ENCODE measurements around the gene IFT25. TPM values are rescaled to one million over a fixed set of nuclear protein-coding genes. Genes with fewer than 3 reads are reported as not detected.

Gene IFT25
- total RNA-seq, 3 donors from 2014 or later, result 20.8 to 27.7 (median 23.3) TPM

- no peak overlapping the region for H3K27ac ChIP-seq
Observed at GRCh38 chr1:53899708-53900107, 45.8 kb downstream of the IFT25 start.

GRCh38 chr1:53899206-53899628 is 46.3 kb downstream of the IFT25 start:
- no peak for TF ChIP-seq POLR2AphosphoS5 (IDR thresholded peaks at IDR 0.05)
- no peak for TF ChIP-seq POLR2A (IDR thresholded peaks at IDR 0.05)
- no peak for TF ChIP-seq CTCF (IDR thresholded peaks at IDR 0.05)
- Histone ChIP-seq H3K9me3 (no peaks in the 10 kb centered on the region), H3K4me1 (peaks cover 0 to 6% of the 10 kb centered on the region in 2 donors), H3K27me3 (no peaks in the 10 kb centered on the region), H3K4me3 (no peak overlapping the region), H3K36me3 (no peaks in the 10 kb centered on the region), H3K27ac (no peak overlapping the region)
- intact Hi-C loops (cut with DNase I; ENCODE audit: low total_unique reads), result no loop called here
- DNase-seq (ENCODE audit: low spot score in 2 of 2), result no peak

More at GRCh38 chr1:53899708-53900107, 45.8 kb downstream of the IFT25 start:
- DNase-seq (ENCODE audit: low spot score in 2 of 2), result no peak
- intact Hi-C loops (cut with DNase I; ENCODE audit: low total_unique reads), result no loop called here
- H3K27me3 ChIP-seq, result no peaks in the 10 kb centered on the region
- TF ChIP-seq CTCF (IDR thresholded peaks at IDR 0.05) (no peak), POLR2AphosphoS5 (IDR thresholded peaks at IDR 0.05) (no peak), POLR2A (IDR thresholded peaks at IDR 0.05) (no peak)
- no peak overlapping the region for H3K4me3 ChIP-seq
- no peaks in the 10 kb centered on the region for H3K36me3 ChIP-seq
- no peaks in the 10 kb centered on the region for H3K9me3 ChIP-seq
- peaks cover 0 to 6% of the 10 kb centered on the region in 2 donors for H3K4me1 ChIP-seq

- H3K4me1 ChIP-seq, result peaks cover 0 to 6% of the 10 kb centered on the region in 2 donors
- DNase-seq (ENCODE audit: low spot score in 2 of 2), result no peak
- peak overlapping the region; percentile 33 to 44 for H3K27ac ChIP-seq
- H3K4me3 ChIP-seq, result no peak overlapping the region
- H3K36me3 ChIP-seq, result no peaks in the 10 kb centered on the region
- H3K27me3 ChIP-seq, result no peaks in the 10 kb centered on the region
- TF ChIP-seq CTCF (IDR thresholded peaks at IDR 0.05) (no peak), POLR2AphosphoS5 (IDR thresholded peaks at IDR 0.05) (no peak), POLR2A (IDR thresholded peaks at IDR 0.05) (no peak)
- H3K9me3 ChIP-seq, result no peaks in the 10 kb centered on the region
- intact Hi-C loops (cut with DNase I; ENCODE audit: low total_unique reads), result no loop called here
Observed at GRCh38 chr1:53896635-53897229, 48.8 kb downstream of the IFT25 start.

- Histone ChIP-seq H3K9me3 (no peaks in the 10 kb centered on the region), H3K4me1 (peaks cover 0 to 7% of the 10 kb centered on the region in 2 donors), H3K4me3 (no peak overlapping the region), H3K36me3 (no peaks in the 10 kb centered on the region), H3K27ac (peak overlapping the region; percentile 29 to 58), H3K27me3 (no peaks in the 10 kb centered on the region)
- peak in 1 of 2 donors; percentile 33 for DNase-seq (ENCODE audit: low spot score in 2 of 2)
- no peak for TF ChIP-seq CTCF (IDR thresholded peaks at IDR 0.05)
- no peak for TF ChIP-seq POLR2A (IDR thresholded peaks at IDR 0.05)
- no peak for TF ChIP-seq POLR2AphosphoS5 (IDR thresholded peaks at IDR 0.05)
- intact Hi-C loops (cut with DNase I; ENCODE audit: low total_unique reads), result no loop called here
Observed at GRCh38 chr1:53895421-53895820, 50.1 kb downstream of the IFT25 start.

- no peaks in the 10 kb centered on the region for H3K36me3 ChIP-seq
- no peak overlapping the region for H3K4me3 ChIP-seq
- DNase-seq (ENCODE audit: low spot score in 2 of 2), result no peak
- H3K27ac ChIP-seq, result peak overlapping the region in 1 of 2 donors; percentile 58
- H3K27me3 ChIP-seq, result no peaks in the 10 kb centered on the region
- H3K9me3 ChIP-seq, result no peaks in the 10 kb centered on the region
- intact Hi-C loops (cut with DNase I; ENCODE audit: low total_unique reads), result no loop called here
- peaks cover 0 to 11% of the 10 kb centered on the region in 2 donors for H3K4me1 ChIP-seq
- TF ChIP-seq POLR2AphosphoS5 (IDR thresholded peaks at IDR 0.05) (no peak), CTCF (IDR thresholded peaks at IDR 0.05) (no peak), POLR2A (IDR thresholded peaks at IDR 0.05) (no peak)
Observed at GRCh38 chr1:53894644-53895043, 50.9 kb downstream of the IFT25 start.
